ENCODE results near the gene CAPZA2. TPM values are rescaled to one million over a fixed set of nuclear protein-coding genes. Genes with fewer than 3 reads are reported as not detected.

Gene CAPZA2
- total RNA-seq, 1 donor from 2014 or later: 142 TPM

GRCh38 chr7:116834815-116835504 is 27.4 kb upstream of the CAPZA2 start:
- no peak for TF ChIP-seq CTCF (IDR thresholded peaks at IDR 0.05; ENCODE audit: partially characterized antibody, unreplicated experiment)
- Mint-ChIP-seq H3K4me1 (ENCODE audit: low read depth, unreplicated experiment) (no peaks in the 10 kb centered on the region), H3K4me3 (ENCODE audit: unreplicated experiment) (no peak overlapping the region), H3K9me3 (ENCODE audit: unreplicated experiment) (peaks cover 2% of the 10 kb centered on the region), H3K36me3 (ENCODE audit: unreplicated experiment) (no peaks in the 10 kb centered on the region), H3K27ac (ENCODE audit: unreplicated experiment) (no peak overlapping the region), H3K27me3 (ENCODE audit: unreplicated experiment) (no peaks in the 10 kb centered on the region)
- no peak for DNase-seq

GRCh38 chr7:116836048-116836447 is 26.3 kb upstream of the CAPZA2 start:
- Mint-ChIP-seq H3K4me1 (ENCODE audit: low read depth, unreplicated experiment) (no peaks in the 10 kb centered on the region), H3K27ac (ENCODE audit: unreplicated experiment) (no peak overlapping the region), H3K4me3 (ENCODE audit: unreplicated experiment) (no peak overlapping the region), H3K9me3 (ENCODE audit: unreplicated experiment) (peaks cover 2% of the 10 kb centered on the region), H3K27me3 (ENCODE audit: unreplicated experiment) (no peaks in the 10 kb centered on the region), H3K36me3 (ENCODE audit: unreplicated experiment) (no peaks in the 10 kb centered on the region)
- TF ChIP-seq CTCF (IDR thresholded peaks at IDR 0.05; ENCODE audit: partially characterized antibody, unreplicated experiment): no peak
- DNase-seq: no peak

GRCh38 chr7:116836911-116837310 is 25.5 kb upstream of the CAPZA2 start:
- Mint-ChIP-seq H3K4me3 (ENCODE audit: unreplicated experiment) (no peak overlapping the region), H3K4me1 (ENCODE audit: low read depth, unreplicated experiment) (no peaks in the 10 kb centered on the region), H3K9me3 (ENCODE audit: unreplicated experiment) (peaks cover 2% of the 10 kb centered on the region), H3K36me3 (ENCODE audit: unreplicated experiment) (no peaks in the 10 kb centered on the region), H3K27ac (ENCODE audit: unreplicated experiment) (no peak overlapping the region), H3K27me3 (ENCODE audit: unreplicated experiment) (no peaks in the 10 kb centered on the region)
- no peak for DNase-seq
- no peak for TF ChIP-seq CTCF (IDR thresholded peaks at IDR 0.05; ENCODE audit: partially characterized antibody, unreplicated experiment)

GRCh38 chr7:116837586-116837985 is 24.8 kb upstream of the CAPZA2 start:
- H3K27ac Mint-ChIP-seq (ENCODE audit: unreplicated experiment): no peak overlapping the region
- H3K4me1 Mint-ChIP-seq (ENCODE audit: low read depth, unreplicated experiment): no peaks in the 10 kb centered on the region
- H3K4me3 Mint-ChIP-seq (ENCODE audit: unreplicated experiment): no peak overlapping the region
- TF ChIP-seq CTCF (IDR thresholded peaks at IDR 0.05; ENCODE audit: partially characterized antibody, unreplicated experiment): no peak
- no peak for DNase-seq
- H3K27me3 Mint-ChIP-seq (ENCODE audit: unreplicated experiment): no peaks in the 10 kb centered on the region
- H3K9me3 Mint-ChIP-seq (ENCODE audit: unreplicated experiment): peaks cover 2% of the 10 kb centered on the region
- no peaks in the 10 kb centered on the region for H3K36me3 Mint-ChIP-seq (ENCODE audit: unreplicated experiment)

GRCh38 chr7:116840256-116840655 is 22.1 kb upstream of the CAPZA2 start:
- H3K27me3 Mint-ChIP-seq (ENCODE audit: unreplicated experiment): no peaks in the 10 kb centered on the region
- TF ChIP-seq CTCF (IDR thresholded peaks at IDR 0.05; ENCODE audit: partially characterized antibody, unreplicated experiment): no peak
- no peaks in the 10 kb centered on the region for H3K4me1 Mint-ChIP-seq (ENCODE audit: low read depth, unreplicated experiment)
- no peaks in the 10 kb centered on the region for H3K36me3 Mint-ChIP-seq (ENCODE audit: unreplicated experiment)
- no peaks in the 10 kb centered on the region for H3K9me3 Mint-ChIP-seq (ENCODE audit: unreplicated experiment)
- H3K27ac Mint-ChIP-seq (ENCODE audit: unreplicated experiment): no peak overlapping the region
- H3K4me3 Mint-ChIP-seq (ENCODE audit: unreplicated experiment): no peak overlapping the region
- no peak for DNase-seq
